HL-60 (cell line): ENCODE measurements around the gene WARS2.

ENCODE experiments used
- DNase-seq, 2 experiments: peaks; one replicate each; pipeline ENCODE4 v3.0.0-alpha.2; 2010 to 2020; ENCODE audit warnings: low read depth in 1 of 2, low spot score in 1 of 2
- H3K27ac ChIP-seq: fragments of 250-450 bp; sonication (Bioruptor Pico); replicated peaks from 2 replicates; pipeline ENCODE4 v1.5.1; 2020; ENCODE audit warnings: mild to moderate bottlenecking, moderate library complexity
- H3K27me3 ChIP-seq: fragments of 250-450 bp; sonication (Bioruptor Pico); 2 replicates; pipeline ENCODE4 v1.5.1; 2021; ENCODE audit warnings: mild to moderate bottlenecking, moderate library complexity; ENCODE audit not compliant: insufficient read depth, poor library complexity, severe bottlenecking
- H3K4me3 ChIP-seq: replicated peaks from 2 replicates; pipeline ENCODE4 v1.5.1; 2011; ENCODE audit warnings: mild to moderate bottlenecking, control low read depth, low read length; ENCODE audit not compliant: insufficient read depth
- CTCF ChIP-seq: IDR thresholded peaks from one replicate; pipeline ENCODE4 v1.5.1; 2011; ENCODE audit warnings: low read length, control low read depth, inconsistent platforms; ENCODE audit not compliant: insufficient read depth
- GABPA ChIP-seq: IDR thresholded peaks from 2 replicates; pipeline ENCODE4 v1.6.1; 2012; ENCODE audit warnings: low read depth
- POLR2AphosphoS5 ChIP-seq: IDR thresholded peaks from 2 replicates; pipeline ENCODE4 v1.6.1; 2012; ENCODE audit warnings: low read depth
- REST ChIP-seq: IDR thresholded peaks from 2 replicates; pipeline ENCODE4 v1.6.1; 2012; ENCODE audit warnings: low read depth; ENCODE audit not compliant: insufficient replicate concordance
- SPI1 ChIP-seq: IDR thresholded peaks from 2 replicates; pipeline ENCODE4 v1.6.1; 2012; ENCODE audit warnings: low read depth, mild to moderate bottlenecking, borderline replicate concordance

WARS2 gene

GRCh38 chr1:119000371-119001180, 139.9 kb downstream of the WARS2 start:
- DNase-seq: no peak
- Histone ChIP-seq H3K27ac (no peak overlapping the region), H3K27me3 (peaks cover 66% of the 10 kb centered on the region), H3K4me3 (no peak overlapping the region)
- TF ChIP-seq POLR2AphosphoS5 (no peak), SPI1 (no peak), REST (no peak), GABPA (no peak), CTCF (no peak)

DNA sequence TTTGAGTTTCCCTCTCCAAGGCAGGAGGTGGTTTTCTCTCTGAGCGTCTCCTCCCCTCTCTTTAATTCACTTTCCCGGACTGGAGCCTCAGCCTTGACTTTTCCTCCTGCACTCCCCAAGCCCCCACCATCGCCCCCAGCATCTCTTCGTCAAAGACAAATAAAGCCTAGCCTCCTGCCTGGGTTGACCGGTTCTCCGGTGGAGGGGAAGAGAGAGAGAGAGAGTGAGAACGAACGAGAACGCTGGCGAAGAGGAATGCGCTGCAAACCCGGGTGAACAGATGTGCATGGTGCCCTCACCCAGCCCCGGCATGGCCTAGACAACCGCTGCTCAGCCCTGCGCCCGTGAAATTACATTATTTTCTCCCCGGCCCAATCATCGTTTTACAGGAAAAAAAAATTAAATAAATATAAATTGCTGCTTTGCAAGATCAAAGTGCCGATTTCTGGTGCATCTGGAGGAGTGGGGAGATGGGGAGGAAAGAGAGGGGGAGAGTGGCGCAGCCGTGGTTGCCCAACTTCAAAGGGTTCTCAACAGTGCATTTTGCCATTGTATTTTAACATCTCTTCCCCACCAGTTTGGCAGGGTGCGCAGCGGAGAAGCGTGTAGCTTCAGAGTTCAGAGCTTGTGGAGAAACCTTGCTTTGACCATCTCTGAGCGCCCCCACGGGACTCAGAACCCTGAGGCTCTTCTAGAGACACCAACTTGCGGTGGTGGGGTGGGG, 140.9 kb downstream of the WARS2 start:
- TF ChIP-seq GABPA: no peak
- H3K4me3 ChIP-seq: no peak overlapping the region
- H3K27me3 ChIP-seq: peaks cover 66% of the 10 kb centered on the region
- no peak for DNase-seq
- no peak overlapping the region for H3K27ac ChIP-seq

GRCh38 chr1:118998171-118998570, 142.3 kb downstream of the WARS2 start:
- Histone ChIP-seq H3K27ac (no peak overlapping the region), H3K4me3 (no peak overlapping the region), H3K27me3 (peaks cover 72% of the 10 kb centered on the region)
- no peak for DNase-seq
- TF ChIP-seq GABPA: no peak
- no peak for TF ChIP-seq CTCF
- no peak for TF ChIP-seq SPI1
- no peak for TF ChIP-seq POLR2AphosphoS5
- no peak for TF ChIP-seq REST

DNA sequence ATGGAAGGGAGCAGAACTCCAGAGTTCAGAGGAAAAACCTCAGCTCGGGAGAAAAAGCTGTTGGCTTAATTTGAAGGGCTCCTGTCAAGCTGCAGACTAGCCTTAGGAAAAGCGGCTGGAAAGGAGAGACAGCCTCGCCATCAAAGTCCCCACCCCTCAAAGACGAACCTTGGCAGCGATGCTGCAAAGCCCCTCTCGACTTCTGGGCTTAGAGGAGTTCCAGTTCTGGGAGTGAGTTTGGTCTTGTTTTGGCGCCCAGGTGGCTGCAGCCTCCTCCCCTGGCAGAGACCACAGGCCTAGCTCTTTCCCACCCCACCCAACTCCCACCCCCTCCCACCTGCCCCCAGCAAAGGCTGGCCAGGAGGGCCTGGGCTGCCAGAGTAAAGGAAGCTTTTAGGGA, 143.2 kb downstream of the WARS2 start:
- TF ChIP-seq REST (no peak), POLR2AphosphoS5 (no peak), SPI1 (no peak)
- peaks cover 74% of the 10 kb centered on the region for H3K27me3 ChIP-seq
- H3K4me3 ChIP-seq: no peak overlapping the region
- no peak overlapping the region for H3K27ac ChIP-seq
- DNase-seq: no peak
